Neuron (in vitro differentiated cells): ENCODE data around the gene PCCA.

Source experiments
- H2AFZ ChIP-seq: one replicate; pipeline ENCODE4 v1.6.1; 2013; ENCODE audit warnings: low read depth, mild to moderate bottlenecking, inconsistent platforms, low read length, moderate library complexity
- H3K27me3 ChIP-seq: one replicate; pipeline ENCODE4 v1.6.1; 2013; ENCODE audit warnings: low read length; ENCODE audit not compliant: insufficient read depth
- H3K36me3 ChIP-seq: one replicate; pipeline ENCODE4 v1.6.1; 2013; ENCODE audit warnings: low read length; ENCODE audit not compliant: insufficient read depth
- H3K4me1 ChIP-seq: one replicate; pipeline ENCODE4 v1.6.1; 2013; ENCODE audit warnings: low read length; ENCODE audit not compliant: insufficient read depth
- H3K4me3 ChIP-seq: 2 replicates; pipeline ENCODE4 v1.5.1; 2013; ENCODE audit warnings: mild to moderate bottlenecking, low read length, moderate library complexity
- H3K9me3 ChIP-seq: one replicate; pipeline ENCODE4 v1.6.1; 2013; ENCODE audit warnings: low read length

PCCA gene

GRCh38 chr13:100392709-100393630 is 304.1 kb downstream of the PCCA start:
- no peak overlapping the region for H3K4me3 ChIP-seq
- no peaks in the 10 kb centered on the region for H3K27me3 ChIP-seq
- no peaks in the 10 kb centered on the region for H3K9me3 ChIP-seq

DNA sequence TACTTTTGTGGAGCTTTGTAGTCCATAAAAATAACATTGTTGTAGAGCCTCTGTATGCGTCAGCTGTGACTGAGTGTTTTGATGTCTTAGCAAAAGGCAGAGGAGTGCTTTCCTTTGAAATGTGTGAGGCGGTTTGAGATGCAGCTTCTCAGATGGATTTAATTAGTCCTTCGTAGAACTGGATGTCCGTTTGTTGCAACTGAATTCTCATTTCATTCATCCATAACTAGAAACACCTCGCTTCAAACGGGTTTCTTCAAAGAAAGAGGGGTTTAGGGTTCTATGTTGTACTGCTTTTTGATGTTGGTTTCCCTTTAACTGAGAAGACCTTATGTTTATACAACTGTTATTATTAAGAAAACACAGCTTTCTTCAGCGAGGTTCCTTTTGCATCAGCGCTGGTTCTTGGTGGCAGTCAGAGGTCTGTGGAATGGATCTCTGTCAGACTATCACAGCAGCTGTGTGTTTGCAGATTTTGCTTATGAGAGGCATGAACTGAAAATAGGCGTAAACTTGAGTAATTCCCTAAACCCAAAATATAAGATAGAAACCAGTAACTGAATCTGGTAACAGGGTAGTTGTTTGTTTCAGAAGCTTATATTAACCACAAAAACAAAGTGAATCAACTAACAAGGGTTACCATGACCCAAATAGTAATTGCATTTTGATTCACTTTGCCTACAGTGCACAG is 305.3 kb downstream of the PCCA start:
- Histone ChIP-seq H3K36me3 (no peaks in the 10 kb centered on the region), H3K9me3 (no peaks in the 10 kb centered on the region), H3K4me1 (peaks cover 33% of the 10 kb centered on the region), H3K27me3 (no peaks in the 10 kb centered on the region), H3K4me3 (no peak overlapping the region), H2AFZ (no peak overlapping the region)

More at GRCh38 chr13:100392709-100393630, 304.1 kb downstream of the PCCA start:
- no peaks in the 10 kb centered on the region for H3K36me3 ChIP-seq
- H3K4me1 ChIP-seq = peaks cover 33% of the 10 kb centered on the region
- H2AFZ ChIP-seq = no peak overlapping the region

DNA sequence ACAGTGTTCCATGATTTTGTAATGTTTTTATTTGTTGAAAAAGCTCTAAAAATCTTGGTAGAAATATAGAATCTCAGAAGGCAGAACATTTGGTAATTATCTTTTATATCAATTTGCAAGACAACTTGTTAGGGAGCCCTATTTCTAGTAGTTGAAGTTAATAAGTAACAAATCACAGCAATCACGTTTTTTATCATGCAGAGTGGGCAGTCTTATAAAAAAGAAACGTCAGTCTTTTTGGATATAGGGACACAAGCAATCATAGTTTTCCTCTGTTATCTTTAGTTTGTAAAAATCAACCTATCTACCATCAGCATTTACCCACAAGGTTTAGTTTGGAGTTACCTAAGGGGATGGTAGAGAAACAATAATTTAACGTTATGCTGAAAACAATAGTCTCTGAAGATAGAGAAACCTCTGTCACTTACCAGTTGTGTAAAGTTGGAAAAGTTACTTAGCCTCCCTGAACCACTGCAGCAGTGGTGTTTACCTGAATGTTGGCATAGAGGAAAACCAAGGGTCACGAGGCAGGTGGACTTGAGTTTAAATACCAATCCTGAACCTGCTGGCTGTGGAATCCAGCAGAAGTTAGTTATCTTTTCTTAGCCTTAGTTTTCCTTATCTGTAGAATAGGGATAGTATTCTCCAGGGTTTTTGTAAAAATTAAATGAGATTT is 306.9 kb downstream of the PCCA start:
- H3K4me1 ChIP-seq = peaks cover 33% of the 10 kb centered on the region
- no peaks in the 10 kb centered on the region for H3K36me3 ChIP-seq
- no peak overlapping the region for H3K4me3 ChIP-seq
- H2AFZ ChIP-seq = no peak overlapping the region
- no peaks in the 10 kb centered on the region for H3K9me3 ChIP-seq
- no peaks in the 10 kb centered on the region for H3K27me3 ChIP-seq

DNA sequence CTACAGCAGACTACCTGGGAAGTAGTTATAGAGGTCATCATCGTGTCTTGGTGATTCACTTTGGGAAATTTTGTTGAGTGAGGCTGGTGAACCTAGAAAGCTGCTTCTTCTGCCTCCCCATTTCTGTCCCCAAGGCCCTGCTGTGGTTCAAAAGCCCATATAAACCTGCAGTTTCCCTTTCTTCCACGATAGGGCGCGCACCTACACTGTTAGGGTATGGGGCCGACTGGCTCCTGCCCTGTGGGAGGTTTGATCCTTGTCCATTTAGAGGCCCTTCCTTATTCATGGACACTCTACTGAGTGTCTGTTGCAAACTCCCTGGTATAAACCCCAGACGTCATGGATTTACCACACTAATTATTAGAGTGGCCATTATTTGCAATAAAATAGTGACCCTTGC is 307.9 kb downstream of the PCCA start:
- no peaks in the 10 kb centered on the region for H3K27me3 ChIP-seq
- no peaks in the 10 kb centered on the region for H3K9me3 ChIP-seq
- no peak overlapping the region for H2AFZ ChIP-seq
- no peaks in the 10 kb centered on the region for H3K36me3 ChIP-seq
- no peak overlapping the region for H3K4me3 ChIP-seq
- H3K4me1 ChIP-seq = peaks cover 33% of the 10 kb centered on the region

DNA sequence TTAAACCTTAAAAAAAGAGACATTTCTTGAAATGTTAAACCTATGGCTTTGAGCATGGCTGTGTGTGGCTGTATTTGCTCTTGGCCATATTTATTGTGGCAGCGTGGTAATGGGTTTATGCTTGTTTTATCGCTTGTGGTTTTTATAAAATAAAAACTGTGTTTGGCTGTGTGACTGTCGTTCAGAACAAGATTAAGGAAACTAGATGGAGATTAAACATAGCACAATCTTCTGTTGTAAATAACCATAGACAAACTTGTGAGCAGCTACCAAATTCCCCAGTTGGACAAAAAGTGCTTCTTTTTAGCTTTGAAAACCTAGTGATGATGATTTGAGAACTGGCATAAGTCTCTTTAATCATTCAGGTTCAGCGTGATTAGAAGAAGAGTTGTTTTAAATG is 308.7 kb downstream of the PCCA start:
- H3K36me3 ChIP-seq = no peaks in the 10 kb centered on the region
- no peaks in the 10 kb centered on the region for H3K9me3 ChIP-seq
- no peak overlapping the region for H3K4me3 ChIP-seq
- no peak overlapping the region for H2AFZ ChIP-seq
- H3K4me1 ChIP-seq = peaks cover 25% of the 10 kb centered on the region
- H3K27me3 ChIP-seq = no peaks in the 10 kb centered on the region

- Histone ChIP-seq H3K36me3 (no peaks in the 10 kb centered on the region), H3K4me1 (peaks cover 20% of the 10 kb centered on the region), H3K27me3 (no peaks in the 10 kb centered on the region), H2AFZ (no peak overlapping the region), H3K9me3 (no peaks in the 10 kb centered on the region), H3K4me3 (no peak overlapping the region)
Observed at GRCh38 chr13:100398360-100398759, 309.5 kb downstream of the PCCA start.

DNA sequence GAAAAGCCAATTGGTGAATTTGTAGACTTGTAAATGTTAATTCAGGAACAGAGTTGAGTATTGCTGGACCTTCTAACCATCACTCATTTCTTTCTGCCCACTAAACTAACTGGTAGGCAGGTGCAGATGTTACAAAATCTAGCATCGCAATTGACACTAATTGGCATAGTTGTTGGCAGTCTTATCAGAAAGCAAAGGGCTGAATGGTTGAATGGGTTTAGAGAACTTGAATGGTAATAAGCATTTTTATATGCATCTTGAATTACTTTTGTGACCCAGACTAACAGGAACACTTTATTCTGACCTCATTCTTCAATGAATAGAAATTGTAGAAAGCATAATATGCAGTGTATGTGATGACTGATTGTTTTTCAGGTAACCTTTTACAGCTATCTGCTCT is 310.6 kb downstream of the PCCA start:
- H2AFZ ChIP-seq = no peak overlapping the region

GRCh38 chr13:100403675-100404074 is 314.8 kb downstream of the PCCA start:
- H3K9me3 ChIP-seq = peaks cover 16% of the 10 kb centered on the region
- H2AFZ ChIP-seq = no peak overlapping the region
- no peaks in the 10 kb centered on the region for H3K36me3 ChIP-seq
- no peak overlapping the region for H3K4me3 ChIP-seq
- H3K27me3 ChIP-seq = no peaks in the 10 kb centered on the region
- no peaks in the 10 kb centered on the region for H3K4me1 ChIP-seq

More for the DNA sequence above, 310.6 kb downstream of the PCCA start:
- H3K4me1 ChIP-seq = peaks cover 10% of the 10 kb centered on the region
- no peaks in the 10 kb centered on the region for H3K36me3 ChIP-seq
- H3K4me3 ChIP-seq = no peak overlapping the region
- H3K27me3 ChIP-seq = no peaks in the 10 kb centered on the region
- H3K9me3 ChIP-seq = peaks cover 8% of the 10 kb centered on the region

DNA sequence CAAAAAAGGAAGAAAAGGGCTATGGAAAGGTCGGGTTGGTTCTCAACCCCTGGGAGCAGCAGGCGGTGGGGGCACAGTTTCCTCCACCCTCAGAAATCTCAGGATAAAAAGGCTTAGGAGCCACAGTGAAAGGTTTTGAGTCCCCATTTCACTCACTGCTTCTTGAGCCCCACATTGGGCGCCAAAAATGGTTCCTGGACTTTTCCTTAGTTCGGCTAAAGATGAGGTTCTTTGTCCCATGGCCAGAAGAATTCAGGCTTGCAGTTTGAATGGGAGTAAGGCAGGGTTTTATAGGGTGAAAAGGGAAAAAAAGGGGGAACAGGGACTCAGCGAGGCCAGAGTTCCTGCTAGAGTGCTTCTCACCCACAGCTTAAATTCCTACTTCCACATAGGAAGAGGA is 320.2 kb downstream of the PCCA start:
- no peak overlapping the region for H2AFZ ChIP-seq
- no peaks in the 10 kb centered on the region for H3K4me1 ChIP-seq
- H3K27me3 ChIP-seq = no peaks in the 10 kb centered on the region
- no peak overlapping the region for H3K4me3 ChIP-seq
- H3K9me3 ChIP-seq = peaks cover 35% of the 10 kb centered on the region
- peaks cover 4% of the 10 kb centered on the region for H3K36me3 ChIP-seq

- H3K27me3 ChIP-seq = no peaks in the 10 kb centered on the region
- peaks cover 4% of the 10 kb centered on the region for H3K36me3 ChIP-seq
- H2AFZ ChIP-seq = no peak overlapping the region
- no peak overlapping the region for H3K4me3 ChIP-seq
- H3K9me3 ChIP-seq = peaks cover 3% of the 10 kb centered on the region
- no peaks in the 10 kb centered on the region for H3K4me1 ChIP-seq
Observed at GRCh38 chr13:100423375-100423774, 334.5 kb downstream of the PCCA start.

DNA sequence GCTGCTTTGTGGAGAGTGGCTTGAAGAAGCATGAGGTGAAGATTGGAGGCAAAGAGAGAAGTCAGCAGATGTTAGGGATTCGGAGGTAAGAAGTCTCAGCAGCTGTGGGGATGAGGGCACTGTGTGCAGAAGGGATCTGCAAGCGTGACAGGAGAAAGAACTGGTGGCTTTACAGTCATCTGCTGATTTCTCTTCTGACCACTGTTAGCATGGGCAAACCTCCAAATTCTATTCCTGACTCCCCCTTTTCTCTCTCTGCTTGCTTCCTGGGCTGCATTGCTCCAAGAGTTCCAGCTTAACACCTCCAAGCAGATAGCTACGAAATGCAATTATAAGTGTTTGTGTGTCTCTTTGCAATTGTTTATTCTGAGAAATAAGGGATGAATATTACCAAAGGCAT is 340.1 kb downstream of the PCCA start:
- H2AFZ ChIP-seq = no peak overlapping the region
- H3K4me1 ChIP-seq = peaks cover 6% of the 10 kb centered on the region
- H3K9me3 ChIP-seq = peaks cover 3% of the 10 kb centered on the region
- H3K36me3 ChIP-seq = peaks cover 8% of the 10 kb centered on the region
- no peaks in the 10 kb centered on the region for H3K27me3 ChIP-seq
- H3K4me3 ChIP-seq = no peak overlapping the region

GRCh38 chr13:100432611-100433010 is 343.7 kb downstream of the PCCA start:
- H3K4me3 ChIP-seq = no peak overlapping the region
- no peak overlapping the region for H2AFZ ChIP-seq
- no peaks in the 10 kb centered on the region for H3K27me3 ChIP-seq
- peaks cover 11% of the 10 kb centered on the region for H3K4me1 ChIP-seq
- H3K9me3 ChIP-seq = peaks cover 2% of the 10 kb centered on the region
- peaks cover 6% of the 10 kb centered on the region for H3K36me3 ChIP-seq

DNA sequence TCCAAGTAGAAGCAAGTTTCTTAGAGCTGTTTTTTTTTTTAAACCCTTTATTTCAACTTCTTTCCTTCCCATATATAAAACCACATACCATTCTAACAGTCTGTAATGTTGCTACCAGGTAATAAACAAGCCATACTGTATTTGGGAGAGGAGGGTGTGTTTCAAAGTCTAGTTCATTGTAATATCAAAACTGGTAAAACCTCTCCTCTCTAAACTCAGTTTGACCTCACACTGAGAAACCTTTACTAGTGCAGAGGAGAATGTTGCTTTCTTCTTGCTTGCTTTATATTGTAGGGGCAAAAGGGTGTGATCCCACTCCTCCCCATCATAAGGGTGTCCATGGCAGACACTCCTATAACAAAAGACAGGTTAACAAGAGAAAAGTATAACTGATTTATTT is 344.6 kb downstream of the PCCA start:
- H3K4me1 ChIP-seq = peaks cover 14% of the 10 kb centered on the region
- H3K27me3 ChIP-seq = no peaks in the 10 kb centered on the region
- H2AFZ ChIP-seq = no peak overlapping the region
- peaks cover 2% of the 10 kb centered on the region for H3K9me3 ChIP-seq
- peaks cover 6% of the 10 kb centered on the region for H3K36me3 ChIP-seq
- H3K4me3 ChIP-seq = no peak overlapping the region
